Erythroblast (primary cell): ENCODE data around the gene ATP11C.

ENCODE experiments used
- GATA1 ChIP-seq: IDR thresholded peaks from 2 replicates; pipeline ENCODE4 v1.6.1; 2011; ENCODE audit warnings: low read depth, mild to moderate bottlenecking, control low read depth, low read length, moderate library complexity
- POLR2A ChIP-seq: IDR thresholded peaks from 2 replicates; pipeline ENCODE4 v1.6.1; 2011; ENCODE audit warnings: mild to moderate bottlenecking, low read length

GRCh38 chrX:139924696-139925095, 8.2 kb downstream of the ATP11C start:
- no peak for TF ChIP-seq POLR2A
- TF ChIP-seq GATA1, result no peak
